Prostate gland (tissue), 2 donors: ENCODE results near the gene CLDN19. TPM values are rescaled to one million over a fixed set of nuclear protein-coding genes. Genes with fewer than 3 reads are reported as not detected.

ENCODE experiments used
- DNase-seq: peaks from one replicate; pipeline ENCODE4 v3.0.0-alpha.2; 2019; ENCODE audit warnings: low spot score
- H3K27ac ChIP-seq, 2 donors: fragments of 200-600 bp; sonication (generic); 2 replicates each; pipeline ENCODE4 v1.5.1; 2017 to 2019
- H3K27me3 ChIP-seq: fragments of 200-600 bp; sonication (generic); replicated peaks from 2 replicates; pipeline ENCODE4 v1.5.1; 2019; ENCODE audit not compliant: insufficient read depth
- H3K36me3 ChIP-seq, 2 donors: fragments of 200-600 bp; sonication (generic); 1 replicate in 1 of 2; 2 replicates in 1 of 2; pipeline versions ENCODE4 v1.5.1 to v1.8.1; 2017 to 2019
- H3K4me1 ChIP-seq: fragments of 200-600 bp; sonication (generic); replicated peaks from 2 replicates; pipeline ENCODE4 v1.5.1; 2019
- H3K4me3 ChIP-seq, 2 donors: fragments of 200-600 bp; sonication (generic); 2 replicates each; pipeline ENCODE4 v1.5.1; 2017 to 2019
- H3K9me3 ChIP-seq: fragments of 200-600 bp; sonication (generic); 2 replicates; pipeline ENCODE4 v1.5.1; 2017
- POLR2A ChIP-seq: fragments of 450-650 bp; IDR thresholded peaks from one replicate; pipeline ENCODE4 v1.6.1; 2016; ENCODE audit warnings: antibody characterized with exemption, mild to moderate bottlenecking
- POLR2AphosphoS5 ChIP-seq: sonication (generic); formaldehyde crosslinking; IDR thresholded peaks from one replicate; pipeline ENCODE4 v1.6.1; 2017; ENCODE audit warnings: antibody characterized with exemption
- WGBS: methylation state at CpG from one replicate; pipeline ENCODE4 v1.1.5; 2018; 5-methylcytosine and 5-hydroxymethylcytosine counted together
- intact Hi-C: fragments of 100-400 bp; cut with DNase I; formaldehyde crosslinking; loops from one replicate; pipeline ENCODE4 v1.14.2; 2022
- total RNA-seq, 2 donors: library from RNA; depleted of rRNA; stranded (reverse); fragments of >200 nt; gene quantifications; one replicate each; pipeline ENCODE4 v1.1.0, GENCODE V29; 2016
- TF ChIP-seq, protein P1 (sequence below), 4 experiments: fragments of 200-600 bp in 2 of 4; fragments of 450-650 bp in 2 of 4; sonication (generic) in 2 of 4; IDR thresholded peaks; 1 replicate in 3 of 4; 2 replicates in 1 of 4; pipeline ENCODE4 v1.5.1; 2016 to 2019; ENCODE audit warnings: antibody characterized with exemption in 4 of 4, mild to moderate bottlenecking in 2 of 4, moderate library complexity in 2 of 4

The CLDN19 gene
- total RNA-seq, 2 donors from 2014 or later: 1.1 to 1.5 TPM

DNA sequence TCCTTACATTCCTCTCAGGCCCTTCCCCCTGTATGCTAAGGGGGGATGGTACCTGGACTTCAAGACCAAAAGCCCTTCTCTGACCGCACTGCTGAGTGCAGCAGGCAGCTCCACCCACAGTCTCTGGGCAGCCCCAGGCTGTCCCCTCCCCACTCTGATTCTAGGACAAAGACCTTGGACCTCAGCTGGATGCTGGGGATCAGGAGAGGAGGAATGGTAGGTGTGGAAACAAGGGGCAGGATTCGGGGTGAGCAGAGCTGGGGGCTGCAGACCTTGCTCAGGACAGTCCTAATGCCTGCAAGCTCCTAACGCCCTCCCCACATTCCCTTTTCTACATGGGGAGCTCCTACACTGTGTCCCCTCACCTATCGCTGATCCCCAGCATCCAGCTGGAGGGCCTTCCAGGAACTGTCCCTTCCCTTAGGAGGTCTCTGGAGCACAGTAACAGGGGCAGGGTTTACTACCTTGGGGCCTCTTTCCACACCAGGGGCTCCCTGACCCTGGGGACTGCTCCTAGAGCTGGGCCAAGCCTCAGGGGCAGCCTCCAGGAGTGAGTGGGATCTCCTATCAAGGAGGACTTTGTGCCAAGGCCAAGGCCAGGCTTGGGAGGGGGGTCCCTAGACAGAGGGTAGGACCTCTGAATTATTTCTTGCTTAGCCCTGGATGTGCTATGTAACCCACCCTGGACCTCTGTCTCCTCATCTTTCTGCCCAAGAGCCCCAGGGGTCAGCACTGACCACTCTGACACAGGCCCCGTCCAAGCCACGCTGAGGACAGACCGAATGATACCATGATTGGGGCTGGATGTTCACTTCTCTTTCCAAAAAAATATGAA lies 5.6 kb downstream of the CLDN19 start:
- H3K27ac ChIP-seq: no peak overlapping the region
- 95% methylated on average over 7 of the region's 7 CpGs for WGBS
- H3K27me3 ChIP-seq: no peaks in the 10 kb centered on the region
- DNase-seq: no peak
- TF ChIP-seq POLR2AphosphoS5: no peak
- TF ChIP-seq POLR2A: no peak
- TF ChIP-seq, protein P1, sequence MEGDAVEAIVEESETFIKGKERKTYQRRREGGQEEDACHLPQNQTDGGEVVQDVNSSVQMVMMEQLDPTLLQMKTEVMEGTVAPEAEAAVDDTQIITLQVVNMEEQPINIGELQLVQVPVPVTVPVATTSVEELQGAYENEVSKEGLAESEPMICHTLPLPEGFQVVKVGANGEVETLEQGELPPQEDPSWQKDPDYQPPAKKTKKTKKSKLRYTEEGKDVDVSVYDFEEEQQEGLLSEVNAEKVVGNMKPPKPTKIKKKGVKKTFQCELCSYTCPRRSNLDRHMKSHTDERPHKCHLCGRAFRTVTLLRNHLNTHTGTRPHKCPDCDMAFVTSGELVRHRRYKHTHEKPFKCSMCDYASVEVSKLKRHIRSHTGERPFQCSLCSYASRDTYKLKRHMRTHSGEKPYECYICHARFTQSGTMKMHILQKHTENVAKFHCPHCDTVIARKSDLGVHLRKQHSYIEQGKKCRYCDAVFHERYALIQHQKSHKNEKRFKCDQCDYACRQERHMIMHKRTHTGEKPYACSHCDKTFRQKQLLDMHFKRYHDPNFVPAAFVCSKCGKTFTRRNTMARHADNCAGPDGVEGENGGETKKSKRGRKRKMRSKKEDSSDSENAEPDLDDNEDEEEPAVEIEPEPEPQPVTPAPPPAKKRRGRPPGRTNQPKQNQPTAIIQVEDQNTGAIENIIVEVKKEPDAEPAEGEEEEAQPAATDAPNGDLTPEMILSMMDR (IDR thresholded peaks at IDR 0.05): no peak
- no peaks in the 10 kb centered on the region for H3K36me3 ChIP-seq
- no peaks in the 10 kb centered on the region for H3K9me3 ChIP-seq
- no peaks in the 10 kb centered on the region for H3K4me1 ChIP-seq
- no peak overlapping the region for H3K4me3 ChIP-seq
- intact Hi-C loops: no loop called here

DNA sequence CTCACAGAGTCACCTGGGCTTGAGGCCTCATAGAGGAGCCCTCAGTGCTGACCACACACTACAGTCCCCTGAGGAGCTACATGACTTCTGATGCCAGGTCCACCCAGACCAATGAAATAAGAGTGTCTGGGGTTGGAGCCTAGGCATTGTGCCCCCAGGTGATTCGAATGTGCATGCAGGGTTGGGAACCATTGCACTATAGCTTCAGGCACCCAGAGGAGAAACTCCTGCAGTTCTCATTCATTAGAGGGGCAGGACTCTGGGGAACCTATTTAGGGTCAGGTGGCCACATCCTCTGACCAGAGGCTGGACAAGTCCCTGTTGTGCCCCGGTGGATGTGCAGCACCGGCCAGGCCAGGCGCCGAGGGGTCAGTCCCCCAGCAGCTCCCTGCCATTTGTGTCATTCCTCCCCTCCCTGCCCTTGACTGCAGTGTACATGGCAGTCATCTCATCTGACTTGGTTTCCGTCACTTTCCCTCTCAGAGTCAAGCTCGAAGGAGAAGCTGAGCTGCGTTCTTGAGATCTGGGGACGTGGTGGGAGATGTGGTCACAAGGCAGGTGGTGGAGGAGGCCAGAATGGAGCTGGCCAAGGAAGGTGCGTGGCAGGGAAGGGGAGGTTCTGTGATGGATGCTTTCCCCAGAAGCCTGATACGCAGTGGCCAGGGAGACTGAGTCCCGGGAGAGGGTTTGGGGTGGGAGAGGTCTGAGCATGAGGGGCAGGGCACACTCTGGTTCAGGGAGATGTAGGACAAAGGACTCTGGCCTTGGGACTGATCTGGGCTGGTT lies 6.4 kb downstream of the CLDN19 start:
- Histone ChIP-seq H3K36me3 (no peaks in the 10 kb centered on the region), H3K9me3 (no peaks in the 10 kb centered on the region), H3K4me3 (no peak overlapping the region), H3K4me1 (no peaks in the 10 kb centered on the region), H3K27ac (no peak overlapping the region), H3K27me3 (no peaks in the 10 kb centered on the region)
- TF ChIP-seq POLR2AphosphoS5 (no peak), POLR2A (no peak)
- TF ChIP-seq, protein P1 (IDR thresholded peaks at IDR 0.05): no peak
- 87% methylated on average over 12 of the region's 12 CpGs for WGBS
- intact Hi-C loops: no loop called here
- no peak for DNase-seq

DNA sequence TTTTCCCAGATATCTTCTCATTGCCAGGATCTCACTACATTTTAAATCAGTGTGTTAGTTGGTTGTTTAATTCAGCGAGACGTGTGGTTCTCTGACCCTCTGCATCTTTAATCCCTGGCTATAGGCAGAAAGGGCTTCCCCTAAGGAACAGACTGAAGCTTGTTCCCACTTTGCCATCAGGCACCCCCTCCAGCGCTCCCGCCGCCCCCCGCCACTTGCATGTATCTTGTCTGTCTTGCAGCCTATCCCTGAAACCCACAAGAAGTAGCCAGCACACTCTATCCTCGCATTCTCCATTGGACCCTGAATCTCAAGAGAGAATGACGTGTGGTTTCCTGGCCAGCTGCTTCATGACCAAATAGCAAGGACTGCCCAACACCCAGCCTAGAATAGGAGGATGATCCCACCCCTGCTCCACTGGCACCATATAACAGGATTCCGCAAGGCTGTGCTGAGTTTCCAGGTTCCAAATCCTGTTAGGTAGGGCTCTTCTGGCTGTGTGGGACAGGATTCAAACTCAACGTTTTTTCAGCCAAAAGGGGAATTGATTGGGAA lies 7.8 kb downstream of the CLDN19 start:
- no peaks in the 10 kb centered on the region for H3K27me3 ChIP-seq
- no peak for DNase-seq
- no peaks in the 10 kb centered on the region for H3K4me1 ChIP-seq
- TF ChIP-seq POLR2A (no peak), POLR2AphosphoS5 (no peak)
- TF ChIP-seq, protein P1 (IDR thresholded peaks at IDR 0.05): no peak
- H3K36me3 ChIP-seq: no peaks in the 10 kb centered on the region
- intact Hi-C loops: no loop called here
- H3K9me3 ChIP-seq: no peaks in the 10 kb centered on the region
- WGBS: 81% methylated on average over 10 of the region's 10 CpGs
- no peak overlapping the region for H3K27ac ChIP-seq
- H3K4me3 ChIP-seq: no peak overlapping the region

DNA sequence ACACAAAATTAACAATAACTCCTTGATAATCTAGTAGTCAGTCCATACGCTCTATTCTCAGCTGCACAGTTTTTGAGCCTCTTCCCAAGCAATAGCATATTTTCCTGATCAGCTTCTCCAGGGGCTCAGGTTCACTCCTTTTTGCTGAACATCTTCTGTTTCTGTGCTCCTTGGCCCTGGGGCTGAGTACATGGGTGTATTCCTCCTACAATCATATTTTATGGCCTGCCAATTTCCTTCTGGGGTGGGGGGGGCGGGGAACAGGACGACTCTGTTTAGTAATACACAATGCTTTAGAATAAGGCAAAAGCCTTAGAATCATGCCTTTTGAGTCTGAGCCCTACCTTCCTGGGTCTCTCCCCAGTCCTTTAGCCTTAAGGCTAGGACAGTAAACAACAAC lies 8.5 kb downstream of the CLDN19 start:
- TF ChIP-seq POLR2AphosphoS5 (no peak), POLR2A (no peak)
- TF ChIP-seq, protein P1 (IDR thresholded peaks at IDR 0.05): no peak
- DNase-seq: no peak
- no peaks in the 10 kb centered on the region for H3K9me3 ChIP-seq
- no peak overlapping the region for H3K27ac ChIP-seq
- WGBS: 66% methylated on average over 3 of the region's 3 CpGs
- no peak overlapping the region for H3K4me3 ChIP-seq
- no peaks in the 10 kb centered on the region for H3K27me3 ChIP-seq
- no peaks in the 10 kb centered on the region for H3K36me3 ChIP-seq
- intact Hi-C loops: no loop called here
- no peaks in the 10 kb centered on the region for H3K4me1 ChIP-seq
